ENCODE data around the gene ANK2.
"Not testable (repeated sequence)": the region's sequence is repeated elsewhere in the genome, so short reads cannot be mapped to it uniquely, and the experiment has no call there.

Gene ANK2

DNA sequence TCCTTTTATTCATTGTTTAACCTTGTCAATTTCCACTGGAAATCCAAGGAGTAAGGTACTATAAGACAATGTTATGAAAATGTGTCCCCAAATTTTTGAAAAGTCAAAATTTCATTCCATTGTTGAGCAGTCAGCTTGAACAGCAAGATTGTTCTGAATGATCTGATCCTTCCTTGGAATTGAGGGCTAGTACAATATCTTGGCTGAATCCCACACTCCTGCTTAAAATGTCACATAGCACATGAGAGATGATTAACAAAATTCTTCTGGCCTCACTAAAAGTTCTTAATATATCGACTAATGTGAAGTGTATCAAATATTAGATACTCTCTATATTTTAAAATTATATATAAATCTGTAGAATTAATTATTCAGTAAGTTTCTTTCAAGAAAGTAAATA, 104.8 kb downstream of the ANK2 start:
- DNase-seq = no peak

DNA sequence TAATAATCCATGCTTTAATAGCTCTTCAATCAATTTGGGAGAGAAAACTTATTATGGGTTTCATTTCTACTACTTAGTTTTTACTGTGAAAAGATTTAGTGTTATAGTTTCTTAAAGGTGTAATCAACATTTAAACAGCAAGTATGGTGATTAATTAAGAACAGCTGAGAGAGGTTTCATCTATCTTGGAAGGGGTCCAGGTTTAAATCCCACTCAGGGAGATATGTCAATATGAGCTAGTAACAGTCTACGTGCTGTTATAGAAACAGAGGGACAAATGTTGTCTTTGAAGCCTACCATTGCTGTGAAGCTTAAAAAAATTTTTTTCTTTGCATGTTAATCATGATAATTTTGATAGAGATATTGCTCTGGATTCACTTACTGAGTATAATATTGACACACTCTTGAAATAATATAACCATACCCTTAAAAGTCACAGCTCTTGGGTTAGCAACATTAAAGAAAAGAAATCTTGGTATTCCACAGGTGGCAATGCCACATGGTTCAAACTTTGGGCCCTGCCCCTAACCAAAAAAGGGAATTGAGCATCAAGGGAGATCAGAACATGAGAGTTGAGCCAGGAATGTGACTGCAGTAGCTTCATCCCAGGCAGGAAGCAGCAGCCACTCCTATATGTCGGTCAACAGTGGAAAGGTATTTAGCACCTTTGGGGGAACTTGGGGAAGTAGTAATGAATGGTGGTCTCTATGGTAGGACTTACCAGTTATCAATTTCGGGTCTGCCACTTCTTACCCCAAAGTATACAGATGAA, 107.8 kb downstream of the ANK2 start:
- DNase-seq = no peak

DNA sequence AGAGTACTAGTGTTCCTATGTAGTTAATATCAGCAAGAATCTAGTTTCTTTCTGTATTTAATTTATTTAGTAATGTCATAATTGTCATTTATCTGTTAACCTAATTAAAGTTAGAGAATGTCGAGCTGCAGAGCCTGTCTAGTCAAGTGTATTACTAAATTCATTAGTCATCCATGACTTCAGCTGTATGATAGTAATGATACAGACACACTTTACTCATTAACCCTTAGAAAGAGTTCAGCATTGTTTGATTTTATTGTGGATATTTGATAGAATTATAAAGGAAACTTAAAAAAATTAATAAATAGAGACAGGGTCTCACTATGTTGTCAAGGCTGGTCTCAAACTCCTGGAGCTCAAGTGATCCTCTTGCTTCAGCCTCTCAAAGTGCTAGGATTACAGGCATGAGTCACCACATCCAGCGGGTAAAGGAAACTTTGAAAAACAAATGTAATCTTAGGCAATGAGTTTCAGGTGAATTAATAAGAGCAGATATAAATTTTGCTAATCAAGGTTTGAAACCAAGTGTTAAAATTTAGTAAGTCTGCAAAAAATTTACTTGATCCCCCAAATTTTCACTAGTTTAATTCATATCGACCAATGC, 110.6 kb downstream of the ANK2 start:
- no peak for DNase-seq

- no peak for DNase-seq
Observed at GRCh38 chr4:113160548-113160947, 111.1 kb downstream of the ANK2 start.

DNA sequence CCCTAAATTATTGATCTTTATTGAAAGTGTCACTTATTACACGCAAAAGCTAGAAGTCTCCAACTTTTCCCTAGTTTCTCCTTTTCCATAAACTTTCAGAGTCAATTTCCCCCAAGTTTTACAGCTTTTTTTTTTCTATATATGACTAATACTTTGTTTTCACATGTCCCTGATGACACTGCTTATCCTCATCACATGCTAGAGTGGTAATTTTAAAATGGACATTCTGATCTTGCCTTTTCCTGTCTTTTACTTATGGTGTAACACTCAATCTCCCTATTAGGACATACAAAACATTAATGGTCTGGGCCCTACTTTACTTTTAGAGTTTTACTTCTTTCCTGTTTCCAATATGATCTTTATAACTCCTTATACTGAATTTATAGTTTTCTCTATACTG, 112.6 kb downstream of the ANK2 start:
- no peak for DNase-seq

DNA sequence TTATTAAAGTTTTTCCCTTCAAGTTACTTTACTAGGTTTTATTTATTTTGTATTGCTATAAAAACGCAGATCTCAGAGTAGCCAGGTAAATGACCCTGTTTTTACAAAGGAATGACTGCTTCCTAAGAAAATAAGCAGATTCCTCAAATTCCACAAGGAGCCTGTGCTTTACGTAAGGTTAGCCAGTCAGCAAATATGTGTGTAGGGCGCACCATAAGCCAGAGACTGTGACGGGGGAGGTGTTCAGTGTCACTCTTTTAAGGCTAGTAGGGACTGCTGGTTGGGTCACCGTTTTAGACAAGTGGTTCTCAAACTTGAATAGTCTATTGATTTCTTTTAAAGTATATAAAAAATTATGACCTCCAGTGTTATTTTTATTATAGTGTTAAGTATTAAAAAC, 119.9 kb downstream of the ANK2 start:
- DNase-seq = no peak

DNA sequence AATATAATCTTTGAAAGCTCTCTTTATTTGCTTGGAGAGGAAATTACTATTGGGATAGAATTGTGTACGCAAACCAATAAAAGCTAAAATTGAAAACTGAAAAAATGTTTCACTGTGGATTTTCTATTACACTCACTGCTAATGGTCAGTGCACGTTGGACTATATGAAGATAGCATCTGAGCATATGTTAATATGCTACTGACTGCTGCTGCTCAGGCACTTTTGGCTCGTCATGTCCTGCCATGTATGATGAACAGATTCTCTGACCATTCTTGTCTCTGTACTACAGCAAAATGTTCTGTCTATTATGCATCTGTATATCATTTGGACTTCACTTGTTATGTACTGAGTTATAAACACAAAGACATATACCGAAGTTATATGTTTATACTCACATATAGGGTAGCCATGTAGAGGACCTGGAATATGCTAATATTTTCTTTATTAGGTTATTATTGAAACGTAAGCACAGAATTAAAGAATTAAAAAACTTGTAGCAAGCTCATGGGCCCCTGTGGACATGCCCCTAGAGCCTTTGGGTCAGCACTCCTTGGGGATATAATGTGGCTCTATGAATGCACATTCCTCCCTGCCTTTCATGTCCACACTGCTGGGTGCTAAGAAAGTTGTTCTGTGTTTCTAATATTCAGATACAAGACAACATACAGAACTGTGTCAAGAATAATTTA, 120.8 kb downstream of the ANK2 start:
- no peak for DNase-seq

GRCh38 chr4:113170805-113171468, 121.5 kb downstream of the ANK2 start:
- no peak for DNase-seq

- DNase-seq = no peak
Observed at GRCh38 chr4:113173126-113173792, 123.8 kb downstream of the ANK2 start.

DNA sequence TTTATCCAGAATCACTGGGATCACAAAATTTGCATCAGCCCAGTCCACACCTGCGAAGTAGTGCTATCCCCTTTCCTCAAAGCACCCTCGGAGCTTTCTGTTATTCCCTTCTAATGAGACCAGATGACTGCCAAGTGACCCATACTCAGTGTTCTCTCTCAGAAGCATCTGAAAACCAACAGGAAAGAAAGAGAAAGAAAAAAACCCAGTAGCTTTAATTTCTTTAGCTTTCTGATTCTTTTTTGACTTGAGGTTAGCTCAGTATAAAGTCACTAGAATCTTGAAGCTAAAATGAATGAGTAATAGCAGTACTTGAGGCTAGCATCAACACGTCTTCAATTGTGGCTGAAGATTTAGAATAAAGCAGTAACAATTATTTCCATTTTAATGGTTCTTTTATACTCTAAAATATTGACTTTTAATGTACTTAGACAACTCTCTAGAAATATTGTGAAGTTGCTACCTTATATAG, 124.4 kb downstream of the ANK2 start:
- no peak for DNase-seq

GRCh38 chr4:113179091-113179490, 129.6 kb downstream of the ANK2 start:
- DNase-seq = no peak

- no peak for DNase-seq
Observed at GRCh38 chr4:113179996-113180395, 130.5 kb downstream of the ANK2 start.

- DNase-seq = no peak
Observed at GRCh38 chr4:113181289-113182007, 132.0 kb downstream of the ANK2 start.

DNA sequence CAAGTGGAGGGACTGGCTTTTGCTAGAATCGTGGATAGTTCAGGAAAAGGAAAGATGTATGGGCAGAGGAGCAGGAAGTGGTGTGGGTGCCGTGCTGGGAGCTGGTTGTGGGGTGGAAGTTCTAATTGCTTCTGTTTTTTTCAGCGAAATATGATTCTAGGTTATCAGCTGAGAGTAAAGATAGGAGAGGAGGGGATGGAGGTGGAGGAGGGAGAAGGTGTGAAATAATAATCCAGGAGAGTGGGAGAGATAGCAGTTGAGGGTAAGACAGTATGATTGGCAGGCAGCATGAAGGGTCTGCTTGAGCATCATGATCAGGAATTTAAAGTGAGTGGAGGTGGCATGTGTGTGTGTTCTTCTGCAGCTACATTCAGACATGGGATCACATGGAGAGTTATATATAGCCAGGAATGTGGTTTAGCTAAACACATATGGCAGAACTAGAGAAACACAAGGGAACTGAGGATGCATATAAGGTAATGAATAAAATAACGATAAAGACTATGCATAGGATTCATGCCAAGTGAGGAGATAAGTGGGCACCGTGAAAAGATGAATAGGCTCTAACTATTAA, 133.7 kb downstream of the ANK2 start:
- DNase-seq = no peak

- not testable (repeated sequence) for DNase-seq
Observed at GRCh38 chr4:113186220-113186619, 136.8 kb downstream of the ANK2 start.

DNA sequence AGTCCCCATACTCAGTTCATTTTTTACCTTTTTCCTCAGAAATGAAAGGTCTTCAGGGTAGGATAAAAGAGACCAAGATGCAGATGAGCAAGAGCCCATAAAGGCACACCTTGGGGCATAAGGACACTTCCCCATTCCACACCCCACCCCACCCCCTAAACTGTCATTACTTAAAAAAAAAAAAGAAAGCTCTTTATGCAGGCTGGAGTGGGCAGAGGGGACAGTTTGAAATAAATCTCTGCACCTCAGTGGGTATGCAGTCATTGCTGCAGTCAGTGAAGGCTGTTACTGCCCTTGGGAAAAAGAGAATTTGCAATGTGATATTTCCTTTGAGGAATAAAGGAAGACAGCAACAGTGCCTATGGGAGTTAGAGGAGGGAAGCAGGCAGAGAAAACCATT, 137.5 kb downstream of the ANK2 start:
- DNase-seq = no peak

GRCh38 chr4:113187358-113187757, 137.9 kb downstream of the ANK2 start:
- DNase-seq = no peak

DNA sequence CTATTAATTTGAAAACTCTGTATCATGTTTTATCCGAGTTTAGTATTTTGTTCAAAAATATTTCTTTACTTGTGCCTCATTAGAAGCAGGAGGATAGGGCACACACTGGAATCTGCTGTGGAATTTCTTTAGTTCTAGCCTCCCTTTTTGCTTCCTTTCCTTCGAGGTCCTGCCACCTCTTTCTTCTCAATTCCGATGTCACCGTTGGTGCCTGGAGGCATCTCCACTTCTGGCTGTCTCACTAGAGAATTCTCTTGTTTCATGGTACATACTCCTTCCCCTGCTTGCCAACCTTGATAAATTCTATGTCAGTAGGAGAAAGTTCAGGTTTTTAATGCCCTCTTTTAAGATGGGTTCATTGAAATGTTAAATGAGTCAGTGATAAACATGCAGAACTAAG, 140.1 kb downstream of the ANK2 start:
- no peak for DNase-seq

DNA sequence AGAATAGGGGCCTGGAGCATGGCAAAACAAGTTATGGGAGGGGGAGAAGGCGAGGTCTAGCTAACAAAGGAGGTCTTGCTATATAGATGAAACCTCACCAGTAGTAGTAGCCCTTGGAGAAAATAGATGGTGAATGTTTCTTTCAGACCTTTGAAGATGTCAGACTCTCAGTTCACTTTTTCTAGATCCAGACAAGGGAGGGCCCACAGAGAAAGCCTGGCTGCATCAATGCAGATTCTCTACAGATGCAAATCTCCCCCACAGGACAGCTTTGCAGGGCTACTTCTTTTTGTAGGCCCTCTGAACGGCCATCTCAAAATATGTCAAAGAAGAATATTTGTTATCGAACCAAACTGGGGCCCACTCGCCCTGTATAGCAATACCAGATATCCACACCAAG, 159.7 kb downstream of the ANK2 start:
- DNase-seq = no peak

- no peak for DNase-seq
Observed at GRCh38 chr4:113209652-113210320, 160.3 kb downstream of the ANK2 start.

DNA sequence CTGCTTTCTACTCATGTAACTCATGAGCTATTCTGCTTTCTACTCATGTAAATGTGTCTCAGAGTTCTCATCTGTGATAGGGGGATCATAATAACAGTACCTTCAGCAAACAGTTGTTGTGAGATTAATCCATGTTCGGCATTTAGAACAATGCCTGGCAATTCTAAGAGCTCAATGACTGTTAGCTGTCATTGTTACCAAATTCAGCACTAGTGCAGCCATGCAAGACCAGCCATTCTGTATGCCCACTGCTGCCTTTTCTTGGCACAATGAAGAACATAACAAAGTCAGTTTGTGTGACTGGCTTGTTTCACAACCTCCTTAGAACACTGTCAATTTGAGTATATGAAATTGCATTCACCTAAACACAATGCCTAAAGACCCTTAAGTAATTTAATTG, 163.2 kb downstream of the ANK2 start:
- no peak for DNase-seq

Data from OCI-M1 (cell line).